Measurements from ENCODE around the gene XCL2.
"Not testable (repeated sequence)": the region's sequence is repeated elsewhere in the genome, so short reads cannot be mapped to it uniquely, and the experiment has no call there.

GRCh38 chr1:168576245-168576688 is 32.5 kb upstream of the XCL2 start, which contains the start of gene XCL1:
- TF ChIP-seq CTCF (IDR thresholded peaks at IDR 0.05 in 8 of 11, conservative IDR thresholded peaks at IDR 0.05 in 3 of 11); POLR2AphosphoS5 (IDR thresholded peaks at IDR 0.05); POLR2A (IDR thresholded peaks at IDR 0.05): not testable (repeated sequence)
